Activated T-helper 1 cell treated with anti-CD3 and anti-CD28 coated beads, Interleukin-2, amount 50 U/mL, for 16 hours (primary cell): ENCODE data around the gene SMARCB1.

ENCODE experiments used
- DNase-seq, 2 donors: peaks; one replicate each; pipeline ENCODE4 v3.0.0-alpha.2; 2020; ENCODE audit warnings: low read depth in 1 of 2, low spot score in 1 of 2

SMARCB1 gene

DNA sequence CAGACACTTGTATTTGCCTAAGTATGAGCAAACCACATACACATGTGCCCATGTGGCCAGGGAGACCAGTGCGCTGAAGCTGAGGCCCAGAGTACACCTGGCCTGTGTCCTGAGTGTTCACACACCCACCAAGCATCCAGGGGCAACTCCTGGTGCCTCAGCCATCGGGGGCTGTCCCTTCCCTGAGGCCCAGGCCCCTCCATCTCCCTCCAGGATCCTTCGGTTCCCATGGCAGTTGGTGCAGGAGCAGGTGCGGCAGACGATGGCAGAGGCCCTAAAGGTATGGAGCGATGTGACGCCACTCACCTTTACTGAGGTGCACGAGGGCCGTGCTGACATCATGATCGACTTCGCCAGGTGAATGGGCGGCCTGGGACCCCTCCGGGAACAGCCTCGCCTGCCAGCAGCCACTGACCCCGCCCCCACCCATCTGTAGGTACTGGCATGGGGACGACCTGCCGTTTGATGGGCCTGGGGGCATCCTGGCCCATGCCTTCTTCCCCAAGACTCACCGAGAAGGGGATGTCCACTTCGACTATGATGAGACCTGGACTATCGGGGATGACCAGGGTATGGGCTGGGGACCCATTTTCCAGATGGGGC is 6.5 kb upstream of the SMARCB1 start:
- DNase-seq = no peak

GRCh38 chr22:23781065-23781464 is 5.7 kb upstream of the SMARCB1 start:
- no peak for DNase-seq

GRCh38 chr22:23781511-23782183 is 5.1 kb upstream of the SMARCB1 start:
- DNase-seq = no peak

GRCh38 chr22:23782252-23782651 is 4.5 kb upstream of the SMARCB1 start:
- no peak for DNase-seq

DNA sequence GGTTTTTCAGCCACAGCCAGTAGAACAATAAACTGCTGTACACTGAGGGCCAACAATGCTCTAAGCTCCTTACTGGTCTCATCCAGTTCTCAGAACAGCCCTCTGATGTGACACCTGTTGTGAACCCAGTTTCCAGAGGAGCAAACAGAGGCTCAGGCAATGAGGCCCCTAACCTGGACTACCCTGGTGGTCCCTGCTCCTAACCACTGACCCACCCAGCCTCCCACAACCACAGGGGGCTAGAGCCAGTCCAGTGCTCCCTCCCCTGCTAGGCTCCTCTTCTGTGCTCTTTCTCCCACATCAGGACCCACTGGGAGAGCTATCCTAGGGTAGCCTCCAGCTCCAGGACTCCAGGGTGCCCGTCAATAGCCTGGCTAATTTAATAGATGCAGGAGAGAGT is 4.1 kb upstream of the SMARCB1 start:
- no peak for DNase-seq

DNA sequence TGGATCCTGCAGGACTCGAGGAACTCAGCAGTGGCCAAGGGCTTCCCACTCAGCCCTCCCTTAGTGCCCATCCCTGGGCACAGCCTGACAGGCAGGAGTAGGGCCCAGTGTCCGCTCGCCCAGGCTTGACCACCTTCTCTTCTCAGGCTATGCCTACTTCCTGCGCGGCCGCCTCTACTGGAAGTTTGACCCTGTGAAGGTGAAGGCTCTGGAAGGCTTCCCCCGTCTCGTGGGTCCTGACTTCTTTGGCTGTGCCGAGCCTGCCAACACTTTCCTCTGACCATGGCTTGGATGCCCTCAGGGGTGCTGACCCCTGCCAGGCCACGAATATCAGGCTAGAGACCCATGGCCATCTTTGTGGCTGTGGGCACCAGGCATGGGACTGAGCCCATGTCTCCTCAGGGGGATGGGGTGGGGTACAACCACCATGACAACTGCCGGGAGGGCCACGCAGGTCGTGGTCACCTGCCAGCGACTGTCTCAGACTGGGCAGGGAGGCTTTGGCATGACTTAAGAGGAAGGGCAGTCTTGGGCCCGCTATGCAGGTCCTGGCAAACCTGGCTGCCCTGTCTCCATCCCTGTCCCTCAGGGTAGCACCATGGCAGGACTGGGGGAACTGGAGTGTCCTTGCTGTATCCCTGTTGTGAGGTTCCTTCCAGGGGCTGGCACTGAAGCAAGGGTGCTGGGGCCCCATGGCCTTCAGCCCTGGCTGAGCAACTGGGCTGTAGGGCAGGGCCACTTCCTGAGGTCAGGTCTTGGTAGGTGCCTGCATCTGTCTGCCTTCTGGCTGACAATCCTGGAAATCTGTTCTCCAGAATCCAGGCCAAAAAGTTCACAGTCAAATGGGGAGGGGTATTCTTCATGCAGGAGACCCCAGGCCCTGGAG is 3.3 kb upstream of the SMARCB1 start:
- DNase-seq = no peak

- DNase-seq = no peak
Observed at GRCh38 chr22:23784215-23784732, 2.5 kb upstream of the SMARCB1 start.

DNA sequence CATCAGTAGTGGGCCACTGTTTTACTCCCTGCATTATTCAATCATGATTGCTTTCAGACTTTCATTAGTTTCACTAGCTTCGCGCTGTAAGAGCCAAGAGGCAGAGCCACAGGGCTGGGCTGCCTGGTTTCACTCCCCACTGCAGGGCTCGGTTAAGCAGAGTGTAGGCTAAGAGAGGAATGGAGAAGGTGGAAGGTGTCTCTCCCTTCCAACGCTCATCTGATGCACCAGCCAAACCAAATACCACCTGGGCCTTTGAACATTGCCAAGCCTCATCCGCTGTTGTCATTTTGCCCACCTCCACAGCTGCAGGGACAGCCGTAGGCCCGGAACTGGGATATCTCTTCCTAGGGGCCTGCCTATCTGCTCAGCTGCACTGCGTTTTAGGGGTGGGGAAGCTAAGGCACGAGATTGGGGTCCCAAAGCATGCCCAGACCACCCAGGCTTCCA is 480 bp upstream of the SMARCB1 start:
- no peak for DNase-seq

GRCh38 chr22:23787600-23787896 is 782 bp downstream of the SMARCB1 start:
- no peak for DNase-seq

DNA sequence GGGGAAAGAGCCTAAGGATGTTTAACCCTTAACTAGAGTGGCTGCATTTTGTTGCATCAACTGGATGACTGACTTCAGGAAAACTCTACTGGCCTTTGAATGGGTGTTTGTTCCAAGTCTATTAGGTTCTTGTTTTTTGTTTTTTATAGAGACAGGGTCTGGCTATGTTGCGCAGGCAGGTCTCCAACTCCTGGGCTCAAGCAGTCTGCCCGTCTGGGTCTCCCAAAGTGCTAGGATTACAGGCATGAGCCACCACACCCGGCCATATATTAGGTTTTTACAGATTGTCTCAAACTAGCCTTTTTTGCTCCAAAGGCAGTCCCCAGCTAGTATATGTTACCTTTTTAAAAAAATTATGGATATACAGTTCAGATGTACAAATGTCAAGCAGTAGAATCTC is 1.1 kb downstream of the SMARCB1 start:
- no peak for DNase-seq

GRCh38 chr22:23789121-23789520 is 2.4 kb downstream of the SMARCB1 start:
- DNase-seq = no peak

DNA sequence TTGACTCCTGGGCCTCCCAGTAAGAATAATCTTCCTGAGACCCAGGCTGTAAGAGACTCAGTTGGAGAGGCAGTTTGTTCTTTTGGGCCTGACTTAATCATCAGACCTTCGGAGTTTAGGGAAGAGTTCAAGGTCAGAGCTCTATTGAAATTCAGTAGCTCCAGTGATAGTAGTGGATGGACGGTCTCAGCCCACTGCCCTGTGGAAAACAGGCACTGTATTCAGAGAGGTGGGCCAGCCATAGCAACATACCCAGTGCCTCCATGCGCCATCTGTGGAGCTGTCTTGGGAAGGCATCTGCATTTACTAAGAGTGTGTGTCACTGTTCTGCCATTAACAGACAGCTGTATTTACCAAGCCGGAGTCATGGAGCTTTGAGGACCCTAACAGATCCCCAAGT is 2.9 kb downstream of the SMARCB1 start:
- DNase-seq = no peak

DNA sequence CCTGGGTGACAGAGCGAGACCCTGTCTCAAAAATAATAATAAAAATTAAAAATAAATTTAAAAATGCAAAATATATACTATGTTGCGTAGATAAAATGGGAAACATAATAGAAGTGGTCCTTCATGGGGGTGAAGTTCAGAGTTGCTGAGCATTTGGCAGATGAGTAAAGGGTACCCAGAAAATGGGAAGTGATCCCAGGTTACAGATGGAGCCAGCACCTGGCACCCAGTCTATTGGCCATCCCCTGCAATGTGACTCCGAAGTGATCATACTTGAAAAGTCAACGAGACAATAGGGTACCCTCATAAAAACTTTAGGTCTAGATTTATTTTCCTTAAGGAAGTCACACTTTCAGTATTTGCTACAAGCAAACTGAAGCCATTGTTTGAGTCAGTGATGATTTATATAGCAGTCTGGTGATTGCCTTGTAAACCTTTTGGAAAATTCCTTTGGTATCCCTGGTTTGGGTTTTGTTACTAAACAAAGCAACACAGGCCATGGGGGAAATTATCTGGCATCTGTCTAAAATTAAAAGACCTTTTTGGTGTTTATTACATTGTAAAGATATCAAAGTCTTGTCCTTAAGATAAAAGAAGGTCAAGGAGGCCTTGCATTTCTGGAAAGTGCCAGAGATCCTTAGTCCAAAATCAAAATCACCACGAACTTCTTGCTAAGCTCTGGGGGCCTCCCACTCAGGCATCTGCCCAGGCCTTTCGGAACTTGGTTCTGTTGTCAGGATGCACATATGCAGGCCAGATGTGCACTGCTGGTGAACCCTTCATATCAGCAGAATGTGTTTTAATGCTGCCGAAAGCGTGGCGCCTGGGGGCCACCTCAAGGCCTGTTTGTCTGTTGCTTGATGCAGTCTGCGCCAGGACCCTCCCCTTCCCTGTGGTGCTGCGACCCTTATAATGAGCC is 4.3 kb downstream of the SMARCB1 start:
- DNase-seq = no peak

GRCh38 chr22:23791738-23792645 is 5.2 kb downstream of the SMARCB1 start:
- DNase-seq = no peak

- no peak for DNase-seq
Observed at GRCh38 chr22:23793326-23793725, 6.6 kb downstream of the SMARCB1 start.

- DNase-seq = no peak
Observed at GRCh38 chr22:23796461-23796860, 9.7 kb downstream of the SMARCB1 start.

DNA sequence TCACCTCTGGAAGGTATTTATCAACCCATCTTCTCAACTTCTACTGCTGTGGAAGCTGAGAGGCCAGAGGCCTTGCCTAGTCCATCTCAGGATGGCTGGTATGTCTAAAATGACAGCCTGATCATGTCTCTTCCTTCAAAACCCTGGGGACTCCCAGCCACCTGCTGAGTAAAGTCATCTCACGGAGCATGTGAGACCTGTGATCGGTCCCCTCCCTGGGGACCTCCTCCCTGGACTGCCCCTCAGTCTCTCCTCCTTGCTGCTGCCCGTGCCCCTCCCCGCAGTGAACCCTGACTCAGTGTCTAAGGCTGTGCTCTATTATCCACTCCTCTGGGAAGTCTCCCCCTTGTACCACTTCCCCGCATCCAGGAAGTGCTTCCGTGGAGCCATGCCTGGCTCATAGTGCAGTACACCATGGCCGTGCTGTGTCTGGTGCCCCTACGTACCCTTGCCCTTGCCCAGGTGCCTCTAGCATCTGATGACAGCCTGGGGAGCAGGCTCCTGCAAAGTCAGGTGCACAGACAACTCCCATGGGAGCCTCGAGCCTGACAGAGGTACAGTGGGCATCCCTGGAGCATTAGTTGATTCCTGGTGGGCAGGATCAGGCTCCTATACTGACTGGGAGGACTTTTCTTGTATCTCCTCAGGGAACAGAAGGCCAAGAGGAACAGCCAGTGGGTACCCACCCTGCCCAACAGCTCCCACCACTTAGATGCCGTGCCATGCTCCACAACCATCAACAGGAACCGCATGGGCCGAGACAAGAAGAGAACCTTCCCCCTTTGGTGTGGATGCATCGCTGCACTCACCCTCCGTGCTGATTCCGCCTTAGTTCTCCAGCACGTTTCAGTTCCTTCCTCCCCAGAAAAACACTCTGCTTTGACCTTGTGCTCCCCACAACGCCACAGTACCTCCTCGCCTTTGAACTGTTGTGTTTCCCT is 13.8 kb downstream of the SMARCB1 start:
- no peak for DNase-seq

DNA sequence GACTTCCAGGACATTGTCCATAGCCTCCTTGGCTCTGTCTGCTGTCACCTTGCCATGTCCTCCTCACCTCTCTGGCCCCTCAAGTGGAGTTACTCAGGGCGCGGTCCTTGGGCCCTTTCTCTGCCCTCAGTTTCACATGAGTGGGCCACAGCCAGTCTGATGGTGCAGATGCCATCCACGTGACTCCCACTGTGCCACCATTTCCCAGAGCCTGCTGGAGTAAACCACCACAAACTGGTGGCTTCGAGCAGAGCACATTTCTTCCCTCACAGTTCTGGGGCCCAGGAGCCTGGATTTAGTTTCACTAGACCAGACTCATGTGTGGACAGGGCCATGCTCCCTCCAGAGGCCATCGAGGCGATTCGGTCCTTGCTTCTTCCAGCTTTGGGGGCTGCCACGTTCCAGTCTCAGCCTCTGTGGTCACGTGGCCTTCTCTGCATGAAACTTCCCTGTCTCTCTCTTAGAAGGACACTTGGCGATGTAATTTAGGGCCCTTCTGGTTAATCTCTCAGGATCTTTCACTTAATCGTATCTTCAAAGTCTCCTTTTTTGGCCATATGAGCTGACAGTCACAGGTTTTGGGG is 14.6 kb downstream of the SMARCB1 start:
- DNase-seq = no peak
